ENCODE data around the gene KRTAP10-6. TPM values are rescaled to one million over a fixed set of nuclear protein-coding genes. Genes with fewer than 3 reads are reported as not detected.

The KRTAP10-6 gene
- total and polyA plus RNA-seq, 2 of the 8 experiments (the other 6 are each of a cell fraction or from before 2014, with no cell fraction given): 0.12 TPM; not detected in 1

- Histone ChIP-seq H3K23me2 (ENCODE audit: low read depth, low read length) (no peaks in the 10 kb centered on the region), H2BK15ac (ENCODE audit: low read length) (no peak overlapping the region), H2BK120ac (replicated peaks; ENCODE audit: low read depth, low read length) (no peak overlapping the region), H2BK5ac (ENCODE audit: low read depth, low read length) (no peak overlapping the region), H4K20me1 (replicated peaks in 1 of 2; ENCODE audit: control insufficient read depth in 1 of 2, insufficient read depth in 2 of 2, low read length in 2 of 2) (no peaks in the 10 kb centered on the region), H3K14ac (ENCODE audit: insufficient read length) (no peak overlapping the region), H3K79me2 (ENCODE audit: control insufficient read depth in 1 of 2, insufficient read depth in 2 of 2, low read length in 2 of 2) (no peaks in the 10 kb centered on the region), H3K23ac (ENCODE audit: insufficient read length) (no peak overlapping the region), H3K4me2 (ENCODE audit: insufficient read depth in 1 of 2, low read depth in 2 of 2, low read length in 2 of 2) (no peak overlapping the region), H3K56ac (replicated peaks; ENCODE audit: insufficient read length, low read depth, low read length) (no peak overlapping the region), H3K18ac (ENCODE audit: extremely low read depth, low read length) (no peak overlapping the region), H2AFZ (ENCODE audit: low read length) (no peak overlapping the region), H4K8ac (ENCODE audit: extremely low read depth, insufficient read depth, low read length) (no peak overlapping the region), H3K9me3 (ENCODE audit: insufficient read depth in 2 of 2, low read depth in 1 of 2, low read length in 1 of 2) (no peaks in the 10 kb centered on the region), H2AK5ac (ENCODE audit: low read depth, low read length) (no peak overlapping the region), H3K4me3 (ENCODE audit: extremely low read depth in 1 of 4, insufficient read depth in 2 of 4, low read depth in 3 of 4, low read length in 4 of 4) (no peak overlapping the region), H3K27me3 (replicated peaks in 1 of 4; ENCODE audit: control insufficient read depth in 3 of 4, extremely low read depth in 1 of 4, insufficient read depth in 3 of 4, low read length in 3 of 4) (no peaks in the 10 kb centered on the region), H3K79me1 (ENCODE audit: low read depth, low read length) (no peaks in the 10 kb centered on the region; the same call in 1 of the 2 replicates), H3K36me3 (ENCODE audit: control insufficient read depth in 2 of 4, insufficient read depth in 4 of 4, low read length in 3 of 4) (no peaks in the 10 kb centered on the region), H4K91ac (replicated peaks; ENCODE audit: insufficient read length, low read length) (no peak overlapping the region), H3K27ac (ENCODE audit: low read depth, low read length) (no peak overlapping the region), H3K9ac (replicated peaks in 1 of 4; ENCODE audit: extremely low read depth in 1 of 4, low read depth in 3 of 4, low read length in 3 of 4) (no peak overlapping the region), H2BK20ac (ENCODE audit: low read length) (no peak overlapping the region), H3K4me1 (replicated peaks in 1 of 4; ENCODE audit: control insufficient read depth in 3 of 4, insufficient read depth in 4 of 4, low read length in 3 of 4) (peaks cover 2 to 16% (median 11%) of the 10 kb centered on the region in 4 experiments), H2BK12ac (ENCODE audit: low read depth, low read length) (peak overlapping the region; percentile 60; the same call in 1 of the 2 replicates), H3K4ac (replicated peaks; ENCODE audit: insufficient read length, low read depth, low read length) (peak overlapping the region; percentile 72), H4K5ac (ENCODE audit: insufficient read length, low read depth, low read length) (no peak overlapping the region)
- DNase-seq (ENCODE audit: low read depth in 1 of 2, low spot score in 2 of 2) (peak in 1 of 2 experiments; percentile 39), FAIRE-seq (no peak)
- 75% methylated on average over 12 of the region's 13 CpGs; no CpG with 5 or more reads in 1 of the 2 experiments for WGBS, 2 experiments (ENCODE audit: extremely low coverage in 1 of 2, insufficient coverage in 1 of 2, insufficient read length in 1 of 2, insufficient replicate concordance in 2 of 2, low coverage in 1 of 2, low lambda C conversion rate in 2 of 2, missing lambda C conversion rate in 1 of 2)
- ChIA-PET POLR2A (ENCODE audit: partially characterized antibody) (no interaction called here), CTCF (ENCODE audit: partially characterized antibody) (interaction anchor here (0.8 kb wide), 1 partner anchor 25 kb away, joined by 4 read pairs; the partner anchor contains the start of gene KRTAP10-5)
- TF ChIP-seq GABPA (IDR thresholded peaks at IDR 0.05; ENCODE audit: borderline replicate concordance, insufficient read depth, low read length) (no peak), PHF8 (conservative IDR thresholded peaks at IDR 0.05; ENCODE audit: low read depth, low read length) (no peak), BRCA1 (IDR thresholded peaks at IDR 0.05; ENCODE audit: low read depth, low read length) (no peak), CBX5 (IDR thresholded peaks at IDR 0.05; ENCODE audit: low read depth, low read length) (no peak), RXRA (IDR thresholded peaks at IDR 0.05; ENCODE audit: insufficient read depth, low read depth, low read length) (no peak), RAD21 (IDR thresholded peaks at IDR 0.05 in 1 of 2, conservative IDR thresholded peaks at IDR 0.05 in 1 of 2; ENCODE audit: low read depth in 2 of 2, low read length in 2 of 2) (no peak), KDM1A (IDR thresholded peaks at IDR 0.05; ENCODE audit: borderline replicate concordance, low read length) (no peak), CEBPB (IDR thresholded peaks at IDR 0.05; ENCODE audit: low read depth, low read length) (no peak), CHD2 (IDR thresholded peaks at IDR 0.05; ENCODE audit: low read length) (no peak), RNF2 (IDR thresholded peaks at IDR 0.05; ENCODE audit: borderline replicate concordance, low read depth, low read length, missing control alignments, poor library complexity, severe bottlenecking) (no peak)
- TF ChIP-seq, protein P1, sequence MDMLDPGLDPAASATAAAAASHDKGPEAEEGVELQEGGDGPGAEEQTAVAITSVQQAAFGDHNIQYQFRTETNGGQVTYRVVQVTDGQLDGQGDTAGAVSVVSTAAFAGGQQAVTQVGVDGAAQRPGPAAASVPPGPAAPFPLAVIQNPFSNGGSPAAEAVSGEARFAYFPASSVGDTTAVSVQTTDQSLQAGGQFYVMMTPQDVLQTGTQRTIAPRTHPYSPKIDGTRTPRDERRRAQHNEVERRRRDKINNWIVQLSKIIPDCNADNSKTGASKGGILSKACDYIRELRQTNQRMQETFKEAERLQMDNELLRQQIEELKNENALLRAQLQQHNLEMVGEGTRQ (IDR thresholded peaks at IDR 0.05; ENCODE audit: low read length): no peak
Measured at GRCh38 chr21:44555200-44555875, 37.0 kb downstream of the KRTAP10-6 start.
